K562 (cell line): ENCODE data around the gene SMIM29. TPM values are rescaled to one million over a fixed set of nuclear protein-coding genes. Genes with fewer than 3 reads are reported as not detected.

Experiments used
- CHAMP1 ChIP-seq: fragments of 450-650 bp; IDR thresholded peaks from 2 replicates; pipeline ENCODE4 v1.6.1; 2016; ENCODE audit warnings: mild to moderate bottlenecking
- CREM ChIP-seq: IDR thresholded peaks from 2 replicates; pipeline ENCODE4 v1.6.1; 2014; ENCODE audit warnings: antibody characterized with exemption, low read depth
- EGR1 ChIP-seq: fragments of 450-650 bp; conservative IDR thresholded peaks from 2 replicates; pipeline ENCODE4 v1.6.1; 2017; ENCODE audit warnings: mild to moderate bottlenecking
- JUN ChIP-seq, 2 experiments: sonication (generic) in 1 of 2; formaldehyde crosslinking in 1 of 2; IDR thresholded peaks; 2 replicates each; pipeline versions ENCODE4 v1.6.1 to v1.8.0; 2012 to 2022; ENCODE audit warnings: borderline replicate concordance in 2 of 2, mild to moderate bottlenecking in 2 of 2, improper control_type of control experiment in 1 of 2, low read depth in 1 of 2, low read length in 1 of 2, missing genetic modification reagents in 1 of 2
- RNF2 ChIP-seq: sonication (generic); IDR thresholded peaks from 2 replicates; pipeline ENCODE4 v1.6.1; 2016
- STAT5A ChIP-seq: IDR thresholded peaks from 2 replicates; pipeline ENCODE4 v1.6.1; 2012; ENCODE audit warnings: low read length, inconsistent platforms, borderline replicate concordance
- TFE3 ChIP-seq: fragments of 450-650 bp; formaldehyde crosslinking; IDR thresholded peaks from 2 replicates; pipeline ENCODE4 v1.4.0; 2020; ENCODE audit warnings: mild to moderate bottlenecking, mixed read lengths
- ZBTB40 ChIP-seq, 2 experiments: fragments of 450-650 bp in 1 of 2; sonication (generic) in 1 of 2; formaldehyde crosslinking in 1 of 2; IDR thresholded peaks; 2 replicates each; pipeline versions ENCODE4 v1.7.1 to v1.9.0; 2016 to 2022; ENCODE audit warnings: inconsistent platforms in 1 of 2, mild to moderate bottlenecking in 1 of 2, missing genetic modification reagents in 1 of 2
- polyA plus RNA-seq, 8 experiments: library from polyadenylated mRNA; depleted of rRNA in 4 of 8; stranded (reverse) in 5 of 8; unstranded in 3 of 8; fragments of >200 nt; fragmentation: Nextera tagmentation in 2 of 8; fragmentation: Illumina TruSeq in 1 of 8; extraction: Ambion mirVana in 2 of 8; extraction: Trizol in 1 of 8; gene quantifications; 2 replicates each; pipeline versions ENCODE4 v1.2.1 to v1.2.3, GENCODE V29; 2011 to 2014; ENCODE audit warnings: inconsistent platforms in 1 of 8, missing spikeins in 1 of 8
- total RNA-seq, 7 experiments: library from RNA; depleted of rRNA in 6 of 7; stranded (reverse); fragments of >200 nt in 6 of 7; fragmentation: Illumina TruSeq in 2 of 7; extraction: Trizol in 2 of 7; gene quantifications; 2 replicates each; pipeline versions ENCODE4 v1.2.1 to v1.2.3, GENCODE V29; 2011 to 2021; ENCODE audit warnings: low replicate concordance in 1 of 7

The SMIM29 gene
- total and polyA plus RNA-seq, 9 of the 15 experiments (the other 6 are each of a cell fraction or from before 2014, with no cell fraction given): 6.5 to 36.7 (median 20.9) TPM

GRCh38 chr6:34284563-34285447, 36.0 kb upstream of the SMIM29 start (continued):
- TF ChIP-seq RNF2 (peak; percentile 78), TFE3 (CRISPR knock-in tag) (peak; percentile 86), STAT5A (peak; percentile 60), JUN (IDR thresholded peaks at IDR 0.05; ENCODE audit: borderline replicate concordance, low read depth, low read length) (no peak), JUN (CRISPR knock-in tag; IDR thresholded peaks at IDR 0.05; ENCODE audit: borderline replicate concordance) (peak; percentile 24; the same call in 1 of the 2 replicates), CHAMP1 (0 out of 2 replicates have a peak, but pooled peaks have one; percentile 11), EGR1 (peak; percentile 89), ZBTB40 (IDR thresholded peaks at IDR 0.05) (peak; percentile 12; the same call in 1 of the 2 replicates), ZBTB40 (CRISPR knock-in tag; IDR thresholded peaks at IDR 0.05) (no peak), CREM (peak; percentile 82)
